Transverse colon (tissue), 3 donors: ENCODE measurements around the gene S100G.
"Not testable (repeated sequence)": the region's sequence is repeated elsewhere in the genome, so short reads cannot be mapped to it uniquely, and the experiment has no call there.

Experiments
- CTCF ChIP-seq, 5 experiments: fragments of 200-600 bp in 3 of 5; fragments of 450-650 bp in 2 of 5; sonication (generic) in 3 of 5; IDR thresholded peaks; 1 replicate in 2 of 5; 2 replicates in 3 of 5; pipeline ENCODE4 v1.5.1; 2016 to 2017; ENCODE audit warnings: antibody characterized with exemption in 5 of 5, inconsistent platforms in 3 of 5, mild to moderate bottlenecking in 2 of 5, moderate library complexity in 1 of 5
- POLR2A ChIP-seq: fragments of 450-650 bp; IDR thresholded peaks from one replicate; pipeline ENCODE4 v1.6.1; 2016; ENCODE audit warnings: antibody characterized with exemption, mild to moderate bottlenecking, moderate library complexity

GRCh38 chrX:16603235-16603634 lies 46.7 kb upstream of the S100G start:
- not testable (repeated sequence) for TF ChIP-seq CTCF (IDR thresholded peaks at IDR 0.05); POLR2A
